Sigmoid colon (tissue), 4 donors: ENCODE data around the gene RPTOR.

ENCODE experiments used
- EP300 ChIP-seq, 4 donors: sonication (generic); formaldehyde crosslinking; IDR thresholded peaks; one replicate each; pipeline ENCODE4 v1.6.1; 2017; ENCODE audit warnings: antibody characterized with exemption in 4 of 4
- TF ChIP-seq, protein P1 (sequence below), 4 experiments: fragments of 450-650 bp in 3 of 4; fragments of 200-600 bp in 1 of 4; IDR thresholded peaks; one replicate each; pipeline ENCODE4 v1.5.1; 2016 to 2019; ENCODE audit warnings: antibody characterized with exemption in 4 of 4, mild to moderate bottlenecking in 3 of 4, moderate library complexity in 2 of 4

DNA sequence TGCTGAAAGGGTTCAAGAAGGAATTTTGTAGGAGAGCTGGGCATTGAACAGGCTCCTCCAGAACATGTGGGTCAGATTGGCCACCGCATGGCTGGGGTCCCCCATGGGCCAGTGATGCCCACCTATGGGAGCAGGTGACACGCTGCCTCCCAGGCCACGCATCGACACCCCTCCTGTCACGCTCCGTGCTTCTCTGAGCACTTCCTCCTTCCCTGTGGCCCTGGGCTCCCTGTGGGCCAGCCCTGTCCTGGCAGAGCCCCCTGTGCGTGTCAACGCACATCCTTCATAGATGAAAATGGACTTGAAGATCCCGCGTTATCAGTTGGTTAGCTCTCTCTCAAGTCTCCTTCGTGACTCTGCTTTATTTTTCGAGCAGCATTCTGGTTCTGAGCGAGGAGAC, 160.3 kb downstream of the RPTOR start:
- no peak for TF ChIP-seq EP300 (IDR thresholded peaks at IDR 0.05)
- TF ChIP-seq, protein P1, sequence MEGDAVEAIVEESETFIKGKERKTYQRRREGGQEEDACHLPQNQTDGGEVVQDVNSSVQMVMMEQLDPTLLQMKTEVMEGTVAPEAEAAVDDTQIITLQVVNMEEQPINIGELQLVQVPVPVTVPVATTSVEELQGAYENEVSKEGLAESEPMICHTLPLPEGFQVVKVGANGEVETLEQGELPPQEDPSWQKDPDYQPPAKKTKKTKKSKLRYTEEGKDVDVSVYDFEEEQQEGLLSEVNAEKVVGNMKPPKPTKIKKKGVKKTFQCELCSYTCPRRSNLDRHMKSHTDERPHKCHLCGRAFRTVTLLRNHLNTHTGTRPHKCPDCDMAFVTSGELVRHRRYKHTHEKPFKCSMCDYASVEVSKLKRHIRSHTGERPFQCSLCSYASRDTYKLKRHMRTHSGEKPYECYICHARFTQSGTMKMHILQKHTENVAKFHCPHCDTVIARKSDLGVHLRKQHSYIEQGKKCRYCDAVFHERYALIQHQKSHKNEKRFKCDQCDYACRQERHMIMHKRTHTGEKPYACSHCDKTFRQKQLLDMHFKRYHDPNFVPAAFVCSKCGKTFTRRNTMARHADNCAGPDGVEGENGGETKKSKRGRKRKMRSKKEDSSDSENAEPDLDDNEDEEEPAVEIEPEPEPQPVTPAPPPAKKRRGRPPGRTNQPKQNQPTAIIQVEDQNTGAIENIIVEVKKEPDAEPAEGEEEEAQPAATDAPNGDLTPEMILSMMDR (IDR thresholded peaks at IDR 0.05): no peak
